Mesothelial cell of epicardium (in vitro differentiated cells): ENCODE results near the gene TMEM63C. TPM values are rescaled to one million over a fixed set of nuclear protein-coding genes. Genes with fewer than 3 reads are reported as not detected.

ENCODE experiments used
- DNase-seq, 2 experiments: peaks; one replicate each; pipeline ENCODE4 v3.0.0; 2021; ENCODE audit warnings: low spot score in 2 of 2; ENCODE audit not compliant: unreplicated experiment in 2 of 2
- H3K27ac Mint-ChIP-seq: 2 replicates; pipeline ENCODE4 v1.8.0; 2021; ENCODE audit warnings: mixed read lengths
- H3K27me3 Mint-ChIP-seq: 2 replicates; pipeline ENCODE4 v1.8.0; 2021; ENCODE audit warnings: low read depth, mixed read lengths
- H3K36me3 Mint-ChIP-seq: 2 replicates; pipeline ENCODE4 v1.8.0; 2021; ENCODE audit warnings: mixed read lengths
- H3K4me1 Mint-ChIP-seq: 2 replicates; pipeline ENCODE4 v1.8.0; 2021; ENCODE audit warnings: mixed read lengths
- H3K4me3 Mint-ChIP-seq: 2 replicates; pipeline ENCODE4 v1.8.0; 2021; ENCODE audit warnings: mild to moderate bottlenecking, moderate library complexity, mixed read lengths
- H3K9me3 Mint-ChIP-seq: 2 replicates; pipeline ENCODE4 v1.8.0; 2021; ENCODE audit warnings: mixed read lengths
- total RNA-seq: library from RNA; stranded (reverse); gene quantifications from 3 replicates; pipeline ENCODE4 v1.2.1, GENCODE V29; 2021
- TF ChIP-seq, protein P1 (sequence below): fragments of 200-600 bp; sonication (generic); IDR thresholded peaks from one replicate; pipeline ENCODE4 v1.5.0; 2021; ENCODE audit warnings: antibody characterized with exemption; ENCODE audit not compliant: unreplicated experiment

The TMEM63C gene
- total RNA-seq, 1 donor from 2014 or later: 6.2 TPM

DNA sequence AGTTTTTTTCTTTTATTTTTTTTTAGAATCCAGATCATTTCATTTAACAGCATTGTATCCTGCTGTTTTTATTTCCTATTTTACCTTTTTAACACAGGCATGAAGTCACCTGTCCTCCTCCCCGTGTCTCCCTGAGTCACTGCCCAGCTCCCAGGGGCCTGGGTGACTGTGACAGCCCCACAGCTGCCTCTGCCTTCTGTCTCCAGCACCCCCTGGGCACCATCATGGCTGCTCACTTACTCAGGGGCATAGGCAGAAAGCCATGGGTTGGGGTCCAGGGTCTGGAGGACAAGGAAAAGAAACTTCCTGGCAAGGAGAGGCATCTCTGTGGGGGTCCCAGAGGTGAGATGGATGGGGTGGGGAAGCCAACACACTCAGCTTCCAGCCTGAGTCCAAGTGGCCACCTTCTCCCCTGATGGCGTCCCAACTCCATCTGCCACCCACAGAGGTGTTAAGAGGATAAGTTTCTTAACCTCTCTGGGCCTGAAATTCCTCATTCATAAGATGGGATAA lies 25.3 kb downstream of the TMEM63C start:
- H3K27ac Mint-ChIP-seq: no peak overlapping the region
- H3K27me3 Mint-ChIP-seq: peaks cover 37% of the 10 kb centered on the region
- no peak overlapping the region for H3K4me3 Mint-ChIP-seq
- no peaks in the 10 kb centered on the region for H3K36me3 Mint-ChIP-seq
- DNase-seq: no peak
- no peaks in the 10 kb centered on the region for H3K9me3 Mint-ChIP-seq
- TF ChIP-seq, protein P1, sequence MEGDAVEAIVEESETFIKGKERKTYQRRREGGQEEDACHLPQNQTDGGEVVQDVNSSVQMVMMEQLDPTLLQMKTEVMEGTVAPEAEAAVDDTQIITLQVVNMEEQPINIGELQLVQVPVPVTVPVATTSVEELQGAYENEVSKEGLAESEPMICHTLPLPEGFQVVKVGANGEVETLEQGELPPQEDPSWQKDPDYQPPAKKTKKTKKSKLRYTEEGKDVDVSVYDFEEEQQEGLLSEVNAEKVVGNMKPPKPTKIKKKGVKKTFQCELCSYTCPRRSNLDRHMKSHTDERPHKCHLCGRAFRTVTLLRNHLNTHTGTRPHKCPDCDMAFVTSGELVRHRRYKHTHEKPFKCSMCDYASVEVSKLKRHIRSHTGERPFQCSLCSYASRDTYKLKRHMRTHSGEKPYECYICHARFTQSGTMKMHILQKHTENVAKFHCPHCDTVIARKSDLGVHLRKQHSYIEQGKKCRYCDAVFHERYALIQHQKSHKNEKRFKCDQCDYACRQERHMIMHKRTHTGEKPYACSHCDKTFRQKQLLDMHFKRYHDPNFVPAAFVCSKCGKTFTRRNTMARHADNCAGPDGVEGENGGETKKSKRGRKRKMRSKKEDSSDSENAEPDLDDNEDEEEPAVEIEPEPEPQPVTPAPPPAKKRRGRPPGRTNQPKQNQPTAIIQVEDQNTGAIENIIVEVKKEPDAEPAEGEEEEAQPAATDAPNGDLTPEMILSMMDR: no peak
- no peaks in the 10 kb centered on the region for H3K4me1 Mint-ChIP-seq

DNA sequence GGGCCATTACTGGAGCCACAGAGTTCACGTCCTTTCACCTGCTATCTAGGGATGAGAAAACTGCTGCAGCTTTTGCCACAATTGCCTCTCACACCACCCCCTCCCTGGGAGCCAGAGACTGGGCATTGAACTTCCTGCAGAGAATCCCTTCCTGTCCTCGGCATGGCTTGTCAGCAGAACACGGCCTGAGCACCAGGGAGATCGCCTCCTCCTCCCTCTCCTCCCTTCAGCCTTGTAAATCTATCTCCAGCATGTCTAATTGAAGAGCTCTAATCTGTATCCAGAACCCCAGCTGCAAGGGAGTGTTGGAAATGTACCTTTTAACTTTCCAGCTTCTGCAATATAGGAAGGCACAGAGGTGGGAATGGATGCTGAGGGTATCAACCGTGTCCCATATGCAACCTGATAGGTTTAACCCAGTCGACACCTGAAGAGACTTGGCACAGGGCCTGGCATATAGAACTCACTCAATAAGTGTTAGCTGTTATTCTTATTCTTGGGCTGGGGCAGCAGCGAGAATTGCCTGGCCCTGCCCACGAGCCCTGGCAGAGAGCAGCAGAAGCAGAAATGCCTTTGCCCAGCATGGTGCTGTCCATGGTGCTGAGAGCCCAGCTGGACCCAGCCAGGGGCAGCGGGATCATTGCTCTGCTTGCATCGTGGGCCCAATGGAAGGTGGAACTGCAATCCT lies 26.8 kb downstream of the TMEM63C start:
- Mint-ChIP-seq H3K27ac (no peak overlapping the region), H3K9me3 (no peaks in the 10 kb centered on the region), H3K27me3 (peaks cover 40% of the 10 kb centered on the region), H3K36me3 (no peaks in the 10 kb centered on the region), H3K4me1 (no peaks in the 10 kb centered on the region), H3K4me3 (no peak overlapping the region)
- TF ChIP-seq, protein P1: no peak
- DNase-seq: peak; percentile 73 to 88

DNA sequence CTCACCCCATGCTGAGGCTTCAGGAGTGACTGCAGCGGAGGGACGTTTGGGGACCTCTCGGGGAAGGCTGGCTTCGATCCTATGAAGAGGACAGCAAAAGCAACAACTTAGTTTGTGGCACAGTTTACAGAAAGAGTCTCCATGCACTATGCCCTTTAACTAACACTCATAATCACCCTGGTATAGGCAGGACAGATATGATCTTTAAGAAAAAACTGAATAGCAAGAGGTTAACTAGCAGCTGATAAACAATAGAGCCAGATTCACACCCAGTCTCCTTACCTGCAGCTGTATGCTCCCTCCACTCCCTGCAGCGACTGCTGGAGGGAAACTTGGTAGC lies 27.4 kb downstream of the TMEM63C start:
- Mint-ChIP-seq H3K9me3 (no peaks in the 10 kb centered on the region), H3K4me3 (no peak overlapping the region), H3K27me3 (peaks cover 41% of the 10 kb centered on the region), H3K4me1 (no peaks in the 10 kb centered on the region), H3K36me3 (no peaks in the 10 kb centered on the region), H3K27ac (no peak overlapping the region)
- no peak for DNase-seq
- TF ChIP-seq, protein P1: no peak

- TF ChIP-seq, protein P1: no peak
- Mint-ChIP-seq H3K9me3 (no peaks in the 10 kb centered on the region), H3K27ac (no peak overlapping the region), H3K4me3 (no peak overlapping the region), H3K4me1 (no peaks in the 10 kb centered on the region), H3K27me3 (peaks cover 61% of the 10 kb centered on the region), H3K36me3 (no peaks in the 10 kb centered on the region)
- DNase-seq: no peak
These were observed 30.7 kb downstream of the TMEM63C start for GRCh38 chr14:77212097-77212870.

GRCh38 chr14:77212943-77213678 lies 31.5 kb downstream of the TMEM63C start:
- Mint-ChIP-seq H3K27me3 (peaks cover 61% of the 10 kb centered on the region), H3K4me1 (no peaks in the 10 kb centered on the region), H3K9me3 (no peaks in the 10 kb centered on the region), H3K36me3 (no peaks in the 10 kb centered on the region), H3K27ac (no peak overlapping the region), H3K4me3 (no peak overlapping the region)
- DNase-seq: peak; percentile 43 to 72
- TF ChIP-seq, protein P1: no peak
